ENCODE results near the gene ZNF646. TPM values are rescaled to one million over a fixed set of nuclear protein-coding genes. Genes with fewer than 3 reads are reported as not detected.
A peak's percentile ranks its signal among the peaks of the same experiment; 100 is the strongest.

Gene ZNF646
- total and polyA plus RNA-seq, 5 donors: 6.4 to 10.3 (median 9.0) TPM

- ATAC-seq (no peak), DNase-seq (no peak)
- Histone ChIP-seq H3K27ac (ENCODE audit: low read length) (no peak overlapping the region), H3K27me3 (ENCODE audit: control insufficient read depth, insufficient read depth) (no peaks in the 10 kb centered on the region), H3K9me3 (ENCODE audit: control insufficient read depth, low read length) (no peaks in the 10 kb centered on the region), H3K4me3 (ENCODE audit: low read length) (no peak overlapping the region), H3K4me1 (ENCODE audit: control insufficient read depth, insufficient read depth, low read length) (peaks cover 4% of the 10 kb centered on the region)
- intact Hi-C loops (cut with DNase I): no loop called here
- WGBS: 89% methylated on average over 3 of the region's 3 CpGs
These were observed 6.9 kb upstream of the ZNF646 start for GRCh38 chr16:31067342-31067741.

- ATAC-seq (no peak), DNase-seq (no peak)
- intact Hi-C loops (cut with DNase I): loop anchor here in 1 of 4 donors (5.0 to 10.0 kb wide), 2 partner anchors 40 to 87 kb away; partner anchors contain the start of genes HSD3B7 and STX4
- no peak overlapping the region for H3K27ac ChIP-seq (ENCODE audit: low read length)
- H3K9me3 ChIP-seq (ENCODE audit: control insufficient read depth, low read length): no peaks in the 10 kb centered on the region
- H3K4me1 ChIP-seq (ENCODE audit: control insufficient read depth, insufficient read depth, low read length): peaks cover 7% of the 10 kb centered on the region
- WGBS: 34% methylated on average over 4 of the region's 4 CpGs
- H3K27me3 ChIP-seq (ENCODE audit: control insufficient read depth, insufficient read depth): no peaks in the 10 kb centered on the region
- peak overlapping the region; percentile 94 for H3K4me3 ChIP-seq (ENCODE audit: low read length)
These were observed 2.4 kb upstream of the ZNF646 start for GRCh38 chr16:31071861-31072260.

GRCh38 chr16:31072540-31073141 lies 1.6 kb upstream of the ZNF646 start:
- peak overlapping the region; percentile 82 for H3K27ac ChIP-seq (ENCODE audit: low read length)
- intact Hi-C loops (cut with DNase I): loop anchor here in 1 of 4 donors (5.0 to 10.0 kb wide), 2 partner anchors 40 to 88 kb away; partner anchors contain the start of genes HSD3B7 and STX4
- peaks cover 7% of the 10 kb centered on the region for H3K4me1 ChIP-seq (ENCODE audit: control insufficient read depth, insufficient read depth, low read length)
- DNase-seq (no peak), ATAC-seq (no peak)
- H3K4me3 ChIP-seq (ENCODE audit: low read length): peak overlapping the region; percentile 94
- no peaks in the 10 kb centered on the region for H3K9me3 ChIP-seq (ENCODE audit: control insufficient read depth, low read length)
- WGBS: 1% methylated on average over 27 of the region's 27 CpGs
- H3K27me3 ChIP-seq (ENCODE audit: control insufficient read depth, insufficient read depth): no peaks in the 10 kb centered on the region

GRCh38 chr16:31073142-31073969 lies 866 bp upstream of the ZNF646 start:
- Histone ChIP-seq H3K4me1 (ENCODE audit: control insufficient read depth, insufficient read depth, low read length) (peaks cover 7% of the 10 kb centered on the region), H3K4me3 (ENCODE audit: low read length) (peak overlapping the region; percentile 94), H3K27me3 (ENCODE audit: control insufficient read depth, insufficient read depth) (no peaks in the 10 kb centered on the region), H3K27ac (ENCODE audit: low read length) (peak overlapping the region; percentile 95), H3K9me3 (ENCODE audit: control insufficient read depth, low read length) (no peaks in the 10 kb centered on the region)
- intact Hi-C loops (cut with DNase I): loop anchor here in 1 of 4 donors (5.0 to 10.0 kb wide), 2 partner anchors 41 to 89 kb away; partner anchors contain the start of genes HSD3B7 and STX4
- peak; percentile 91 to 92 for ATAC-seq
- WGBS: under 1% methylated on average over 83 of the region's 83 CpGs
- DNase-seq: peak; percentile 92 to 97 (median 96)

GRCh38 chr16:31074814-31075183 lies 577 bp downstream of the ZNF646 start:
- H3K4me1 ChIP-seq (ENCODE audit: control insufficient read depth, insufficient read depth, low read length): peaks cover 7% of the 10 kb centered on the region
- no peak for ATAC-seq
- no peaks in the 10 kb centered on the region for H3K27me3 ChIP-seq (ENCODE audit: control insufficient read depth, insufficient read depth)
- peak overlapping the region; percentile 94 for H3K4me3 ChIP-seq (ENCODE audit: low read length)
- DNase-seq: no peak
- intact Hi-C loops (cut with DNase I): loop anchor here in 1 of 4 donors (5.0 to 10.0 kb wide), 2 partner anchors 42 to 90 kb away; partner anchors contain the start of genes HSD3B7 and STX4
- H3K9me3 ChIP-seq (ENCODE audit: control insufficient read depth, low read length): no peaks in the 10 kb centered on the region
- 3% methylated on average over 7 of the region's 7 CpGs for WGBS
- peak overlapping the region; percentile 92 for H3K27ac ChIP-seq (ENCODE audit: low read length)

- intact Hi-C loops (cut with DNase I): loop anchor here in 1 of 4 donors (10.0 kb wide), 1 partner anchor 92 kb away; the partner anchor contains the start of gene HSD3B7
- peaks cover 7% of the 10 kb centered on the region for H3K4me1 ChIP-seq (ENCODE audit: control insufficient read depth, insufficient read depth, low read length)
These were observed 2.1 kb downstream of the ZNF646 start for GRCh38 chr16:31076319-31076718.

GRCh38 chr16:31077024-31077423 lies 2.8 kb downstream of the ZNF646 start:
- Histone ChIP-seq H3K4me3 (ENCODE audit: low read length) (no peak overlapping the region), H3K9me3 (ENCODE audit: control insufficient read depth, low read length) (no peaks in the 10 kb centered on the region), H3K27ac (ENCODE audit: low read length) (no peak overlapping the region), H3K4me1 (ENCODE audit: control insufficient read depth, insufficient read depth, low read length) (peaks cover 7% of the 10 kb centered on the region), H3K27me3 (ENCODE audit: control insufficient read depth, insufficient read depth) (no peaks in the 10 kb centered on the region)
- peak in 1 of 3 donors; percentile 42 for DNase-seq
- ATAC-seq: no peak
- WGBS: 94% methylated on average over 13 of the region's 13 CpGs
- intact Hi-C loops (cut with DNase I): loop anchor here in 1 of 4 donors (10.0 kb wide), 1 partner anchor 92 kb away; the partner anchor contains the start of gene HSD3B7

More at GRCh38 chr16:31076319-31076718, 2.1 kb downstream of the ZNF646 start:
- Histone ChIP-seq H3K9me3 (ENCODE audit: control insufficient read depth, low read length) (no peaks in the 10 kb centered on the region), H3K4me3 (ENCODE audit: low read length) (no peak overlapping the region), H3K27me3 (ENCODE audit: control insufficient read depth, insufficient read depth) (no peaks in the 10 kb centered on the region), H3K27ac (ENCODE audit: low read length) (no peak overlapping the region)
- no peak for ATAC-seq
- DNase-seq: peak in 1 of 3 donors; percentile 54
- WGBS: 66% methylated on average over 16 of the region's 16 CpGs

GRCh38 chr16:31077592-31078396 lies 3.6 kb downstream of the ZNF646 start:
- Histone ChIP-seq H3K4me1 (ENCODE audit: control insufficient read depth, insufficient read depth, low read length) (no peaks in the 10 kb centered on the region), H3K27ac (ENCODE audit: low read length) (no peak overlapping the region), H3K27me3 (ENCODE audit: control insufficient read depth, insufficient read depth) (no peaks in the 10 kb centered on the region), H3K9me3 (ENCODE audit: control insufficient read depth, low read length) (no peaks in the 10 kb centered on the region), H3K4me3 (ENCODE audit: low read length) (no peak overlapping the region)
- 94% methylated on average over 30 of the region's 30 CpGs for WGBS
- ATAC-seq (no peak), DNase-seq (peak in 1 of 3 donors; percentile 35)
- intact Hi-C loops (cut with DNase I): loop anchor here in 1 of 4 donors (10.0 kb wide), 1 partner anchor 93 kb away; the partner anchor contains the start of gene HSD3B7

GRCh38 chr16:31078597-31079341 lies 4.5 kb downstream of the ZNF646 start:
- Histone ChIP-seq H3K4me3 (ENCODE audit: low read length) (no peak overlapping the region), H3K4me1 (ENCODE audit: control insufficient read depth, insufficient read depth, low read length) (no peaks in the 10 kb centered on the region), H3K9me3 (ENCODE audit: control insufficient read depth, low read length) (no peaks in the 10 kb centered on the region), H3K27ac (ENCODE audit: low read length) (no peak overlapping the region), H3K27me3 (ENCODE audit: control insufficient read depth, insufficient read depth) (no peaks in the 10 kb centered on the region)
- DNase-seq: peak in 1 of 3 donors; percentile 42
- intact Hi-C loops (cut with DNase I): loop anchor here in 1 of 4 donors (10.0 kb wide), 1 partner anchor 94 kb away; the partner anchor contains the start of gene HSD3B7
- no peak for ATAC-seq
- 94% methylated on average over 15 of the region's 15 CpGs for WGBS
